ENCODE measurements around the gene NAV2.

The NAV2 gene

DNA sequence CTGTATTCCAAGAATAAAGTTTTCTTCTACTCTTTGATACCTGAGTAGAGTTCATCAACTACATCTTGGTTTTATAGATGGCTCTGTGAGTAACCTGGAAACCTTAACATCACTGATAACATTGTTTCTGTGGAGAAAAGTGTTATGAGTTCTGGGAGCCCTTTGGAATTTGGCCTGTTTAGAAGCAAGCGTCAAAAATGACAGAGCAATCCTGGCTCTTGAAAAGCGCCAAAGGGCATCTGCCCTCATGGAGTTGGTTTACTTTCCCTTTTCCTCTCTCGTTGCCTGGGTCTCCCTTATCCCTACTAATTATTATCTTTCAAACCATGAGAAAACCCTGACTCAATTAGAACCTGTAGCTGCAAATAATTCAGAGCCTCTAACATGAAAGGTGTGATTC, 307.6 kb downstream of the NAV2 start:
- TF ChIP-seq, protein P1, sequence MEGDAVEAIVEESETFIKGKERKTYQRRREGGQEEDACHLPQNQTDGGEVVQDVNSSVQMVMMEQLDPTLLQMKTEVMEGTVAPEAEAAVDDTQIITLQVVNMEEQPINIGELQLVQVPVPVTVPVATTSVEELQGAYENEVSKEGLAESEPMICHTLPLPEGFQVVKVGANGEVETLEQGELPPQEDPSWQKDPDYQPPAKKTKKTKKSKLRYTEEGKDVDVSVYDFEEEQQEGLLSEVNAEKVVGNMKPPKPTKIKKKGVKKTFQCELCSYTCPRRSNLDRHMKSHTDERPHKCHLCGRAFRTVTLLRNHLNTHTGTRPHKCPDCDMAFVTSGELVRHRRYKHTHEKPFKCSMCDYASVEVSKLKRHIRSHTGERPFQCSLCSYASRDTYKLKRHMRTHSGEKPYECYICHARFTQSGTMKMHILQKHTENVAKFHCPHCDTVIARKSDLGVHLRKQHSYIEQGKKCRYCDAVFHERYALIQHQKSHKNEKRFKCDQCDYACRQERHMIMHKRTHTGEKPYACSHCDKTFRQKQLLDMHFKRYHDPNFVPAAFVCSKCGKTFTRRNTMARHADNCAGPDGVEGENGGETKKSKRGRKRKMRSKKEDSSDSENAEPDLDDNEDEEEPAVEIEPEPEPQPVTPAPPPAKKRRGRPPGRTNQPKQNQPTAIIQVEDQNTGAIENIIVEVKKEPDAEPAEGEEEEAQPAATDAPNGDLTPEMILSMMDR (conservative IDR thresholded peaks at IDR 0.05; ENCODE audit: control insufficient read depth, insufficient read depth, low read depth, low read length), result no peak
- no peak overlapping the region for H3K4me3 ChIP-seq (ENCODE audit: control insufficient read depth, low read depth, low read length)
- no peak for DNase-seq (ENCODE audit: low read depth)

DNA sequence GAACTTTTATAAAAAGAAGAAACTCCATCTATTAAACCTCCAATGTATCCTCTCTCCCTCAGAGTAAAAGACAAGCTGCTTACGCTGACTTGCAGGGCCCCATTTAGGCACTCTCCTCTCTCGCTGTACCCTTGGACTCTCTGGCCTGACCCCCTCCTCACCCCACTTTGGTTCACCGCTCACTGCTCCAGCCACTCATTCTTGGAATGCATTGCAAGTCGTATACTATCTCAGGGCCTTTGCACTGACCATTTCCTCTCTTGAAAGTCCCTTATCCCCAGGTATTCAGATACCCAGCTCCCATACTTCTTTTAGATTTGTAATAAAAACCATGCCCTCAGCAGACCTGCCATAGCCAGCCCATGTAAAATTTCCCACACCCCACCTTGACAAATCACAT, 308.1 kb downstream of the NAV2 start:
- DNase-seq (ENCODE audit: low read depth), result no peak
- TF ChIP-seq, protein P1 (conservative IDR thresholded peaks at IDR 0.05; ENCODE audit: control insufficient read depth, insufficient read depth, low read depth, low read length), result no peak
- H3K4me3 ChIP-seq (ENCODE audit: control insufficient read depth, low read depth, low read length), result no peak overlapping the region

DNA sequence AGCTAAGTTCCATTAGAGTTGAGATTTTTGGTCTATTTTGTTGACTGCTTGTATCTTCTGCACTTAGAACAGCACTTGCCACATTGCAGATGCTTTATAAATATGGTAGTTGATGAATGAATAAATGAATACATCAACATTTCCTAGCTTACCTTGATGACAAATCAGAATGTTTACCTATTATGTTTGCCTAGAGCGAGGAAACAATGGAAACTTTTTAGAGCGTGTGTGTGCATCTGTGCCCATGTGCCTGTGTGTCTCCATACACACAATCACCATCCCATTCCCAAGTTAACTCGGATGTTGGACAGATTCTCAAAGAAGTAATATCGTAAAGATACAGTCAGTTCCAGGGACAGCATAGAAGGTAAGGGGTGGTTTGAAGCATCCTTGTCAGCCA, 308.6 kb downstream of the NAV2 start:
- TF ChIP-seq, protein P1 (conservative IDR thresholded peaks at IDR 0.05; ENCODE audit: control insufficient read depth, insufficient read depth, low read depth, low read length), result no peak
- DNase-seq (ENCODE audit: low read depth), result no peak
- no peak overlapping the region for H3K4me3 ChIP-seq (ENCODE audit: control insufficient read depth, low read depth, low read length)

DNA sequence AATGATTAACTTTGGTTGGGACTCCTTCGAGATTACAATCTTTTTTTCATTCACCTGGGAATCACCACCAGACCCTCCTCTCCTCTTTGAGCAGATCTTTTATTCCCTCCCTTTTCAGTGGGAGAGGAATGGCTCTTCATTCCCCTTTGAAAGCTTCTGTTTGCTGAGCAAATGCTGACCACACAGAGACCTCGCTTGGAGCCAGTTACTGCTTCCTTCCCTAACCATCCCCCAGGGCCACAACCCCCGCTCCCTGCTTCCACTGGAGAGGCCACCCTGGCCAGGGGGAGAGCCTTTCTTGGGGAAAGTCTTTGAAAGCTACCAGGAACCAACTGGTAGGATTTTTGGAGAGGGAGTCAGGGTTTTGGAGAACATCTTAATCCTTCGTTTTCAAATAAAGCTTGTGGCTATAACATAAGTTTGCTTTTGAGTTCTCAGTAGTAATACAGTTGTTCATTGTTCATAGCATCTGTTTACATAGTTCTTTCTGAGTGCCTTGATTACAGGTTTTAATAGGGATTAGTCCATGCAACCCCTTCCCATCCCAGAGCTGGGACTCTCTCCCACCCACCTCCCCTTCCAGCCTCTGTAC, 309.2 kb downstream of the NAV2 start:
- DNase-seq (ENCODE audit: low read depth), result no peak
- H3K4me3 ChIP-seq (ENCODE audit: control insufficient read depth, low read depth, low read length), result no peak overlapping the region
- TF ChIP-seq, protein P1 (conservative IDR thresholded peaks at IDR 0.05; ENCODE audit: control insufficient read depth, insufficient read depth, low read depth, low read length), result no peak

DNA sequence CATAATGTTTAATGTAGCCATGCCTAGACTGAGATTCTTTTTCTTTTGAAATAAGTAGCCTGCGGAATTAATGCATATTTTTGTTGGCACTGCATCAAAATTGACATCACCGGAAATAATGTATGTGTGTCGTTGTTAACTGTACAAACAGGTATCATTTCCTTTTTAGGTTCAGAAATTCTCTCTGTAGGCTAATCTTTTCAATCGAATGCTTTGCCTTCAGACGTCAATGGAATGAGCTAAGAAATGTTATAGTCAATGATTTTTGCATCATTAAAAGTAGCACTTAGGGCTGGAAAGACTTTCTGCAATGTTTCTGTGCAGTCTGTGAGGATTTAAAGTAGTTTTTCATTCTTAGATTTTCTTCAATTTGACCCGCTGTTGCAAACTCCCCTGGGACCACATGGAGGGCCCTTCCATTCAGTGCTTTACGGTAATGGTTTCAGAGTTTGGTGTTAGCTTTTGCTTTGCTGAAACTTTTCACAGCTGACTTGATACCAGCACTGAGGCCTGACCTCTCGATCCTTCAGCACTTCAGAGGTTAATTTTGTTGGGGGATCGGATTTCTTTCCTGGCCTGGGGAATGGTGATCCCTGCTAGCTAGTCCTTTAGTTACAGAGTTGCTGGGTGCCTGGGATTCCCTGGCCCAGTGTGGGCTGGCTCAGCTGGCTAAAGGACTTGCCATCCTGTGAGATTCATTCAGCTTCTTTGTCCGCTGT, 309.9 kb downstream of the NAV2 start:
- no peak overlapping the region for H3K4me3 ChIP-seq (ENCODE audit: control insufficient read depth, low read depth, low read length)

DNA sequence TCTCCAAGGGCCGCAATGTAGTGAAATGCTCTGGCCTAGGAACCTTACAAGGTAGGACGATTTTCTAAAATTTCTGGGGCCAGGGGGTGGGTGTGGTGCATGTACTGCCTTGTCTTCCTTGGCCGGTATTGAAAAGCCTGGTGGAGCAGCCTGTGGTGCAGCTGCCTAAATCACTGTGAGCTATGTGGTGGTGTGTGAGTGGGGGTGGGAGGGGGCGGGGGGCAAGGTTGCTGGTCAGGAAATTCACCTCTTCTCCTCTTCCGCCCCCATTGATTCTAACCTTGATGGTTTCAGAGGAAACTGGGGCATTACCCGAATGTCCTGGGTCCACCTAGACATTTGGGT, 310.4 kb downstream of the NAV2 start:
- DNase-seq (ENCODE audit: low read depth), result no peak
- no peak overlapping the region for H3K4me3 ChIP-seq (ENCODE audit: control insufficient read depth, low read depth, low read length)
- TF ChIP-seq, protein P1 (conservative IDR thresholded peaks at IDR 0.05; ENCODE audit: control insufficient read depth, insufficient read depth, low read depth, low read length), result no peak

More for the DNA sequence above, 309.9 kb downstream of the NAV2 start:
- DNase-seq (ENCODE audit: low read depth), result peak; percentile 24
- TF ChIP-seq, protein P1 (conservative IDR thresholded peaks at IDR 0.05; ENCODE audit: control insufficient read depth, insufficient read depth, low read depth, low read length), result no peak
